ENCODE data around the gene DACH2. TPM values are rescaled to one million over a fixed set of nuclear protein-coding genes. Genes with fewer than 3 reads are reported as not detected.

Gene DACH2
- total RNA-seq, 4 donors from 2014 or later, result not detected

DNA sequence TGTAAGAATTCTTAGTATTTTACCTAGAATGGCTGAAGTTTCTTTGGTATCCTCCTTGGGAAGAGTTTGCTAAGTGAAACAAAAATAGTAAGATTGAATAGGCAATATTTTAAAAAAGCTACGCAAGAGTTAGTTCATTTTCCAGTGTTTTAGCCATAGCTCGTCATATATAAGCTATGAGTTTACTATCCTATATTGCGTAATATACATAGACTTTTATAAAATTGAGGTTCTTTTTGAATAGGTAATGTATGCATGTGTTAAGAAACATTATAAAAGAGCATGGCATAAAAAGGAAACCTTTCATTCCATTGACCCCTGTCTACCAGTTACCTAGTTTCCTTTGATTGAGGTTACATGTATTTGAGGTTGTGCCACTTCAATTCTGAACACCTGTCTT lies 67.0 kb downstream of the DACH2 start:
- Histone ChIP-seq H3K9me3 (no peaks in the 10 kb centered on the region), H3K27ac (no peak overlapping the region), H3K4me1 (no peaks in the 10 kb centered on the region), H3K4me3 (no peak overlapping the region), H3K36me3 (no peaks in the 10 kb centered on the region), H3K27me3 (no peaks in the 10 kb centered on the region)
- ATAC-seq, result no peak
- intact Hi-C loops (cut with DNase I; ENCODE audit: low total_unique reads), result no loop called here
- in situ Hi-C loops (cut with MboI; ENCODE audit: low sequenced_read_pairs in 4 of 4), result no loop called here
- DNase-seq, result no peak
- TF ChIP-seq, protein P1, sequence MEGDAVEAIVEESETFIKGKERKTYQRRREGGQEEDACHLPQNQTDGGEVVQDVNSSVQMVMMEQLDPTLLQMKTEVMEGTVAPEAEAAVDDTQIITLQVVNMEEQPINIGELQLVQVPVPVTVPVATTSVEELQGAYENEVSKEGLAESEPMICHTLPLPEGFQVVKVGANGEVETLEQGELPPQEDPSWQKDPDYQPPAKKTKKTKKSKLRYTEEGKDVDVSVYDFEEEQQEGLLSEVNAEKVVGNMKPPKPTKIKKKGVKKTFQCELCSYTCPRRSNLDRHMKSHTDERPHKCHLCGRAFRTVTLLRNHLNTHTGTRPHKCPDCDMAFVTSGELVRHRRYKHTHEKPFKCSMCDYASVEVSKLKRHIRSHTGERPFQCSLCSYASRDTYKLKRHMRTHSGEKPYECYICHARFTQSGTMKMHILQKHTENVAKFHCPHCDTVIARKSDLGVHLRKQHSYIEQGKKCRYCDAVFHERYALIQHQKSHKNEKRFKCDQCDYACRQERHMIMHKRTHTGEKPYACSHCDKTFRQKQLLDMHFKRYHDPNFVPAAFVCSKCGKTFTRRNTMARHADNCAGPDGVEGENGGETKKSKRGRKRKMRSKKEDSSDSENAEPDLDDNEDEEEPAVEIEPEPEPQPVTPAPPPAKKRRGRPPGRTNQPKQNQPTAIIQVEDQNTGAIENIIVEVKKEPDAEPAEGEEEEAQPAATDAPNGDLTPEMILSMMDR (IDR thresholded peaks at IDR 0.05 in 4 of 5, conservative IDR thresholded peaks at IDR 0.05 in 1 of 5), result no peak
- no peak for TF ChIP-seq POLR2A (IDR thresholded peaks at IDR 0.05)

DNA sequence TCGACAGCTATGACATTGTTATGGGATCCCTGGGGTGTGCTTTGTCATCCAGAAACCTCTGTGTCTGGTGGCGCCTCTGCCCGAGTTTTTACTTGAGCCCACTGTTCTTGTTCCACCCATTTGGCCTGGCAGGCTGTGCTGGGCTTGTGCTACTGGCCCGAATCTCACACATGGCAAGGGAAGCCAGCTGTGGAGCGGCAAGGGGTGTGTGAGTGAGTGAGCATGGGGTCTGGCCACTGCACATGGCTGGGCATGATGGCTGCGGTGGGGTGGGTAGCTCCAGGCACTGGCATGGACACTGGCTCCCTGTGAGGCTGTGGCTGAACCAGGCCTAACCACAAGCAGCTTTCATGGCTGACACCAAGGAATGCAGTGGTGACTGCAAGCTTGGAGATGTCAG lies 89.2 kb downstream of the DACH2 start:
- DNase-seq (no peak), ATAC-seq (no peak)
- in situ Hi-C loops (cut with MboI; ENCODE audit: low sequenced_read_pairs in 4 of 4), result no loop called here
- Histone ChIP-seq H3K27ac (no peak overlapping the region), H3K27me3 (no peaks in the 10 kb centered on the region), H3K4me1 (no peaks in the 10 kb centered on the region), H3K36me3 (no peaks in the 10 kb centered on the region), H3K4me3 (no peak overlapping the region), H3K9me3 (no peaks in the 10 kb centered on the region)
- no peak for TF ChIP-seq POLR2A (IDR thresholded peaks at IDR 0.05)
- TF ChIP-seq, protein P1 (IDR thresholded peaks at IDR 0.05 in 4 of 5, conservative IDR thresholded peaks at IDR 0.05 in 1 of 5), result no peak
- intact Hi-C loops (cut with DNase I; ENCODE audit: low total_unique reads), result no loop called here

DNA sequence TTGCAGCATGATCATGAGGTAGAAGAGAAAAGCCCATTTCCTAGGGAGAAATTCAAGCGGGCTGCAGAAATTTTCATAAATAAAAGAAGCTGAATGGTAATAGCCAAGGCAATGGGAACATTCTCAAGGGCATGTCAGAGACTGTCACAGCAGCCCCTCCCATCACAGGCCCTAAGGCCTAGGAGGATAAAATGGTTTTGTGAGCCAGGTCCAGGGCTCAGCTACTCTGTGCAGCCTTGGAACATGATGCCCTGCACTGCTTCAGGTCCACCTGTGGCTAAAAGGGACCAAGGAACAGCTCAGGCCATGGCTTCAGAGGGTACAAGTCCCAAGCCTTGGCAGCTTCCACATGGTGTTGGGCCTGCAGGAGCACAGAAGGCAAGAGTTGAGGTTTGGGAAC lies 93.3 kb downstream of the DACH2 start:
- DNase-seq, result no peak
- TF ChIP-seq, protein P1 (IDR thresholded peaks at IDR 0.05 in 4 of 5, conservative IDR thresholded peaks at IDR 0.05 in 1 of 5), result no peak
- no peak for TF ChIP-seq POLR2A (IDR thresholded peaks at IDR 0.05)
- Histone ChIP-seq H3K27me3 (no peaks in the 10 kb centered on the region), H3K9me3 (no peaks in the 10 kb centered on the region), H3K4me1 (no peaks in the 10 kb centered on the region), H3K27ac (no peak overlapping the region), H3K36me3 (no peaks in the 10 kb centered on the region), H3K4me3 (no peak overlapping the region)
- in situ Hi-C loops (cut with MboI; ENCODE audit: low sequenced_read_pairs in 4 of 4) (no loop called here), intact Hi-C loops (cut with DNase I; ENCODE audit: low total_unique reads) (no loop called here)
- no peak for ATAC-seq

DNA sequence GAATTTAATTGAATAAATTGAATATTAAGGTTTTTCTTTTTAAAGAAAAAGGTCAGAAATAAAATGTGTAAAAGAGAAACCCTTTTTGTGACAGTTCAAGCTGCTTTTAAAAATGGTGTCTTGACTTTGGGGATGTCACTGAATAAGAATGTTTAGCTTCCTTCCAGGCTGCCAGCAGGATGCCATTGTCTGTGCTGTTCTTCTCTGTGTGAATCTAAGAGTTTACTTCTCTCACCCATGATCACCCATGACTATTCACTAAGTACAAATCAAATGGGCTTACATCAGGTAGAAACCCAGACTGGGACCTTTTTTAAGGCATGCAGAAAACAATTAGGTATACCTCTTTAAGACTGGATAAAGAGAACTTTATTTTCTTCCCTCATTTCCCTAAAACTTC lies 115.3 kb downstream of the DACH2 start:
- intact Hi-C loops (cut with DNase I; ENCODE audit: low total_unique reads), result no loop called here
- H3K9me3 ChIP-seq, result no peaks in the 10 kb centered on the region
- DNase-seq (no peak), ATAC-seq (no peak)
- in situ Hi-C loops (cut with MboI; ENCODE audit: low sequenced_read_pairs in 4 of 4), result no loop called here
- no peaks in the 10 kb centered on the region for H3K27me3 ChIP-seq
- no peak overlapping the region for H3K4me3 ChIP-seq
- no peaks in the 10 kb centered on the region for H3K36me3 ChIP-seq
- H3K4me1 ChIP-seq, result no peaks in the 10 kb centered on the region
- TF ChIP-seq, protein P1 (IDR thresholded peaks at IDR 0.05 in 4 of 5, conservative IDR thresholded peaks at IDR 0.05 in 1 of 5), result no peak
- no peak for TF ChIP-seq POLR2A (IDR thresholded peaks at IDR 0.05)
- no peak overlapping the region for H3K27ac ChIP-seq

- DNase-seq (no peak), ATAC-seq (no peak)
- intact Hi-C loops (cut with DNase I; ENCODE audit: low total_unique reads) (no loop called here), in situ Hi-C loops (cut with MboI; ENCODE audit: low sequenced_read_pairs in 4 of 4) (no loop called here)
- Histone ChIP-seq H3K4me1 (no peaks in the 10 kb centered on the region), H3K36me3 (no peaks in the 10 kb centered on the region), H3K4me3 (no peak overlapping the region), H3K9me3 (no peaks in the 10 kb centered on the region), H3K27me3 (no peaks in the 10 kb centered on the region), H3K27ac (no peak overlapping the region)
- TF ChIP-seq POLR2A (IDR thresholded peaks at IDR 0.05), result no peak
- TF ChIP-seq, protein P1 (IDR thresholded peaks at IDR 0.05 in 4 of 5, conservative IDR thresholded peaks at IDR 0.05 in 1 of 5), result no peak
Measured at GRCh38 chrX:86295293-86295692, 147.0 kb downstream of the DACH2 start.
